CD14-positive monocyte (primary cell): Measurements from ENCODE around the gene NOTCH3. TPM values are rescaled to one million over a fixed set of nuclear protein-coding genes. Genes with fewer than 3 reads are reported as not detected.

ENCODE experiments used
- DNase-seq, 3 donors: peaks; one replicate each; pipeline ENCODE4 v3.0.0-alpha.2; 2011 to 2022
- H2AFZ ChIP-seq: 2 replicates; pipeline ENCODE4 v1.6.0; 2012; ENCODE audit warnings: mild to moderate bottlenecking, low read depth, low read length, inconsistent platforms; ENCODE audit not compliant: insufficient read depth, poor library complexity, severe bottlenecking
- H3K27ac ChIP-seq, 2 donors: 1 replicate in 1 of 2; 2 replicates in 1 of 2; pipeline ENCODE4 v1.5.1; 2012 to 2013; ENCODE audit warnings: low read length in 2 of 2, control low read depth in 1 of 2, inconsistent platforms in 1 of 2, low read depth in 1 of 2, mild to moderate bottlenecking in 1 of 2
- H3K27me3 ChIP-seq, 2 donors: one replicate each; pipeline versions ENCODE4 v1.6.0 to v1.6.1; 2011 to 2013; ENCODE audit warnings: low read length in 2 of 2; ENCODE audit not compliant: control insufficient read depth in 2 of 2, insufficient read depth in 2 of 2
- H3K36me3 ChIP-seq, 2 donors: replicated peaks in 1 of 2; 1 replicate in 1 of 2; 2 replicates in 1 of 2; pipeline versions ENCODE4 v1.5.1 to v1.6.1; 2012 to 2013; ENCODE audit warnings: low read length in 2 of 2, control low read depth in 1 of 2, inconsistent platforms in 1 of 2, mild to moderate bottlenecking in 1 of 2; ENCODE audit not compliant: insufficient read depth in 2 of 2, control insufficient read depth in 1 of 2
- H3K4me1 ChIP-seq, 2 donors: 1 replicate in 1 of 2; 2 replicates in 1 of 2; pipeline versions ENCODE4 v1.5.1 to v1.6.1; 2012 to 2013; ENCODE audit warnings: low read length in 2 of 2, control low read depth in 1 of 2, inconsistent platforms in 1 of 2, mild to moderate bottlenecking in 1 of 2, moderate library complexity in 1 of 2; ENCODE audit not compliant: insufficient read depth in 2 of 2, control insufficient read depth in 1 of 2
- H3K4me2 ChIP-seq: replicated peaks from 2 replicates; pipeline ENCODE3; 2012; ENCODE audit warnings: low read length, moderate library complexity, mild to moderate bottlenecking; ENCODE audit not compliant: poor library complexity, severe bottlenecking; ENCODE audit errors: extremely low read depth
- H3K4me3 ChIP-seq, 3 experiments: fragments of 200-600 bp in 1 of 3; sonication (generic) in 1 of 3; replicated peaks in 1 of 3; 1 replicate in 2 of 3; 2 replicates in 1 of 3; pipeline ENCODE4 v1.5.1; 2011 to 2013; ENCODE audit warnings: low read length in 3 of 3, mild to moderate bottlenecking in 3 of 3, control low read depth in 2 of 3, low read depth in 2 of 3, inconsistent platforms in 1 of 3, moderate library complexity in 1 of 3
- H3K79me2 ChIP-seq: 2 replicates; pipeline ENCODE4 v1.6.0; 2012; ENCODE audit warnings: mild to moderate bottlenecking, control low read depth, inconsistent platforms, low read length, moderate library complexity; ENCODE audit not compliant: insufficient read depth
- H3K9ac ChIP-seq: 2 replicates; pipeline ENCODE4 v1.6.0; 2017; ENCODE audit warnings: low read length, mild to moderate bottlenecking; ENCODE audit not compliant: insufficient read depth, poor library complexity, severe bottlenecking
- H3K9me3 ChIP-seq, 2 donors: replicated peaks in 1 of 2; 1 replicate in 1 of 2; 2 replicates in 1 of 2; pipeline versions ENCODE4 v1.5.1 to v1.6.1; 2012 to 2013; ENCODE audit warnings: low read length in 2 of 2, control low read depth in 1 of 2; ENCODE audit not compliant: control insufficient read depth in 1 of 2, insufficient read depth in 1 of 2
- H4K20me1 ChIP-seq: 2 replicates; pipeline ENCODE4 v1.6.0; 2012; ENCODE audit warnings: mild to moderate bottlenecking, low read length, control low read depth, moderate library complexity; ENCODE audit not compliant: insufficient read depth
- H3K27ac Mint-ChIP-seq, 7 donors: one replicate each; pipeline ENCODE4 v1.8.0; 2020; ENCODE audit warnings: mild to moderate bottlenecking in 7 of 7, mixed read lengths in 7 of 7, moderate library complexity in 6 of 7, inconsistent platforms in 2 of 7
- H3K27me3 Mint-ChIP-seq, 3 donors: one replicate each; pipeline ENCODE4 v1.8.0; 2021 to 2022; ENCODE audit warnings: low read depth in 3 of 3, mild to moderate bottlenecking in 3 of 3, mixed read lengths in 3 of 3, moderate library complexity in 3 of 3, inconsistent platforms in 1 of 3
- H3K36me3 Mint-ChIP-seq, 2 donors: one replicate each; pipeline ENCODE4 v1.8.0; 2020; ENCODE audit warnings: mixed read lengths in 2 of 2, inconsistent platforms in 1 of 2, mild to moderate bottlenecking in 1 of 2
- H3K4me1 Mint-ChIP-seq: one replicate; pipeline ENCODE4 v1.8.0; 2020; ENCODE audit warnings: mild to moderate bottlenecking, mixed read lengths
- H3K4me3 Mint-ChIP-seq, 2 donors: one replicate each; pipeline ENCODE4 v1.8.0; 2020; ENCODE audit warnings: mild to moderate bottlenecking in 2 of 2, mixed read lengths in 2 of 2, moderate library complexity in 1 of 2
- H3K9me3 Mint-ChIP-seq, 7 donors: one replicate each; pipeline ENCODE4 v1.8.0; 2020 to 2022; ENCODE audit warnings: mixed read lengths in 7 of 7, mild to moderate bottlenecking in 6 of 7, moderate library complexity in 6 of 7, inconsistent platforms in 2 of 7
- CTCF ChIP-seq: fragments of 200-600 bp; IDR thresholded peaks from one replicate; pipeline ENCODE4 v1.8.0; 2022; ENCODE audit warnings: antibody characterized with exemption, mild to moderate bottlenecking
- WGBS: methylation state at CpG from one replicate; pipeline ENCODE4 v1.1.5; 2013; ENCODE audit warnings: missing lambda C conversion rate; ENCODE audit not compliant: insufficient coverage; 5-methylcytosine and 5-hydroxymethylcytosine counted together
- intact Hi-C, 2 donors: fragments of 100-400 bp; cut with micrococcal nuclease; formaldehyde crosslinking; loops; one replicate each; pipeline versions ENCODE4 v1.15.0 to v1.15.1; 2023
- polyA plus RNA-seq, 3 donors: library from polyadenylated mRNA; depleted of rRNA in 1 of 3; unstranded in 2 of 3; stranded (reverse) in 1 of 3; fragments of 300-500 nt in 2 of 3; fragments of >200 nt in 1 of 3; fragmentation: Illumina TruSeq in 2 of 3; gene quantifications; 1 replicate in 2 of 3; 2 replicates in 1 of 3; pipeline ENCODE4 v1.2.3, GENCODE V29; 2012 to 2021

Gene NOTCH3
- polyA plus RNA-seq, 3 donors = 0.05 to 0.51 TPM; not detected in 1

- Histone ChIP-seq H3K4me1 (no peaks in the 10 kb centered on the region), H3K9ac (no peak overlapping the region), H2AFZ (no peak overlapping the region), H3K27ac (no peak overlapping the region), H3K9me3 (peaks cover 12 to 22% of the 10 kb centered on the region in 2 donors), H4K20me1 (no peaks in the 10 kb centered on the region), H3K4me3 (no peak overlapping the region), H3K36me3 (no peaks in the 10 kb centered on the region), H3K27me3 (no peaks in the 10 kb centered on the region), H3K4me2 (no peak overlapping the region), H3K79me2 (no peaks in the 10 kb centered on the region)
- H3K4me3 Mint-ChIP-seq = no peak overlapping the region
- peaks cover 2% of the 10 kb centered on the region for H3K4me1 Mint-ChIP-seq
- peaks cover 12 to 33% (median 20%) of the 10 kb centered on the region in 7 donors for H3K9me3 Mint-ChIP-seq
- intact Hi-C loops = no loop called here
- peaks cover 2 to 7% (median 3%) of the 10 kb centered on the region in 3 donors for H3K27me3 Mint-ChIP-seq
- no peak for TF ChIP-seq CTCF
- no CpG with 5 or more reads among the region's 4 CpGs for WGBS
- H3K36me3 Mint-ChIP-seq = no peaks in the 10 kb centered on the region
- no peak for DNase-seq
- H3K27ac Mint-ChIP-seq = no peak overlapping the region
These were observed 44.4 kb downstream of the NOTCH3 start for GRCh38 chr19:15156391-15156790.

- Histone ChIP-seq H3K36me3 (no peaks in the 10 kb centered on the region), H3K4me1 (peaks cover 3 to 4% of the 10 kb centered on the region in 2 donors), H3K27ac (no peak overlapping the region), H2AFZ (no peak overlapping the region), H3K4me3 (no peak overlapping the region), H3K4me2 (no peak overlapping the region), H3K9ac (no peak overlapping the region), H3K79me2 (no peaks in the 10 kb centered on the region), H3K9me3 (peaks cover 12% of the 10 kb centered on the region in 2 donors), H4K20me1 (no peaks in the 10 kb centered on the region), H3K27me3 (no peaks in the 10 kb centered on the region)
- H3K4me3 Mint-ChIP-seq = no peak overlapping the region
- H3K4me1 Mint-ChIP-seq = peaks cover 6% of the 10 kb centered on the region
- intact Hi-C loops = no loop called here
- TF ChIP-seq CTCF = no peak
- H3K9me3 Mint-ChIP-seq = peaks cover 10 to 28% (median 18%) of the 10 kb centered on the region in 7 donors
- no peaks in the 10 kb centered on the region for H3K36me3 Mint-ChIP-seq
- peaks cover 3 to 9% (median 3%) of the 10 kb centered on the region in 3 donors for H3K27me3 Mint-ChIP-seq
- 96% methylated on average over 5 of the region's 5 CpGs for WGBS
- DNase-seq = no peak
- peak overlapping the region in 1 of 7 donors; percentile 36 for H3K27ac Mint-ChIP-seq
These were observed 45.5 kb downstream of the NOTCH3 start for GRCh38 chr19:15155296-15155695.
